ENCODE results near the gene CTAG2.

GRCh38 chrX:154661899-154662298, 8.5 kb upstream of the CTAG2 start:
- TF ChIP-seq, protein P1, sequence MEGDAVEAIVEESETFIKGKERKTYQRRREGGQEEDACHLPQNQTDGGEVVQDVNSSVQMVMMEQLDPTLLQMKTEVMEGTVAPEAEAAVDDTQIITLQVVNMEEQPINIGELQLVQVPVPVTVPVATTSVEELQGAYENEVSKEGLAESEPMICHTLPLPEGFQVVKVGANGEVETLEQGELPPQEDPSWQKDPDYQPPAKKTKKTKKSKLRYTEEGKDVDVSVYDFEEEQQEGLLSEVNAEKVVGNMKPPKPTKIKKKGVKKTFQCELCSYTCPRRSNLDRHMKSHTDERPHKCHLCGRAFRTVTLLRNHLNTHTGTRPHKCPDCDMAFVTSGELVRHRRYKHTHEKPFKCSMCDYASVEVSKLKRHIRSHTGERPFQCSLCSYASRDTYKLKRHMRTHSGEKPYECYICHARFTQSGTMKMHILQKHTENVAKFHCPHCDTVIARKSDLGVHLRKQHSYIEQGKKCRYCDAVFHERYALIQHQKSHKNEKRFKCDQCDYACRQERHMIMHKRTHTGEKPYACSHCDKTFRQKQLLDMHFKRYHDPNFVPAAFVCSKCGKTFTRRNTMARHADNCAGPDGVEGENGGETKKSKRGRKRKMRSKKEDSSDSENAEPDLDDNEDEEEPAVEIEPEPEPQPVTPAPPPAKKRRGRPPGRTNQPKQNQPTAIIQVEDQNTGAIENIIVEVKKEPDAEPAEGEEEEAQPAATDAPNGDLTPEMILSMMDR (IDR thresholded peaks at IDR 0.05): no peak
- no peak for TF ChIP-seq POLR2A (IDR thresholded peaks at IDR 0.05)
